ENCODE results near the gene TMEM258.

The TMEM258 gene

DNA sequence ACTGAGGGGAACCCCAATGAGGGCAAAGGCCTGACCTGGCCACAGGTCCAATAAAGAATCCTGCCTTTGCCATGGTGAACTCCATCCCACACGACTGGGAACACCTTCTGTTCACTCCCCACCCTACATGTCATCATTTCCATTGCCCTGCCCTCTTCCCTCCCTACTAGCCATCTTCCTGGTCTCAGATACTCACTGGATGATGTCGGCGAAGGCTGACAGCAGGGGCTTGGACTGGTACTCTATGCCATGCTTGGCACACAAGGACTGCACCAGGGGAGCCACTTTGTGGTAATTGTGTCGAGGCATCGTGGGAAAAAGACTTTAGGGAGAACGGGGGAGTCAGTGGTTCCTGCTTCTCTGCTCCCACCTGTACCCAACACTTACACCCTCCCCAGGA lies 10.2 kb upstream of the TMEM258 start (continued):
- TF ChIP-seq INSM2 (tag by site-specific recombination; IDR thresholded peaks at IDR 0.05) (no peak), ZNF544 (tag by site-specific recombination; IDR thresholded peaks at IDR 0.05) (no peak), PRDM1 (tag by site-specific recombination; IDR thresholded peaks at IDR 0.05) (no peak), ZNF157 (tag by site-specific recombination; IDR thresholded peaks at IDR 0.05) (no peak)

DNA sequence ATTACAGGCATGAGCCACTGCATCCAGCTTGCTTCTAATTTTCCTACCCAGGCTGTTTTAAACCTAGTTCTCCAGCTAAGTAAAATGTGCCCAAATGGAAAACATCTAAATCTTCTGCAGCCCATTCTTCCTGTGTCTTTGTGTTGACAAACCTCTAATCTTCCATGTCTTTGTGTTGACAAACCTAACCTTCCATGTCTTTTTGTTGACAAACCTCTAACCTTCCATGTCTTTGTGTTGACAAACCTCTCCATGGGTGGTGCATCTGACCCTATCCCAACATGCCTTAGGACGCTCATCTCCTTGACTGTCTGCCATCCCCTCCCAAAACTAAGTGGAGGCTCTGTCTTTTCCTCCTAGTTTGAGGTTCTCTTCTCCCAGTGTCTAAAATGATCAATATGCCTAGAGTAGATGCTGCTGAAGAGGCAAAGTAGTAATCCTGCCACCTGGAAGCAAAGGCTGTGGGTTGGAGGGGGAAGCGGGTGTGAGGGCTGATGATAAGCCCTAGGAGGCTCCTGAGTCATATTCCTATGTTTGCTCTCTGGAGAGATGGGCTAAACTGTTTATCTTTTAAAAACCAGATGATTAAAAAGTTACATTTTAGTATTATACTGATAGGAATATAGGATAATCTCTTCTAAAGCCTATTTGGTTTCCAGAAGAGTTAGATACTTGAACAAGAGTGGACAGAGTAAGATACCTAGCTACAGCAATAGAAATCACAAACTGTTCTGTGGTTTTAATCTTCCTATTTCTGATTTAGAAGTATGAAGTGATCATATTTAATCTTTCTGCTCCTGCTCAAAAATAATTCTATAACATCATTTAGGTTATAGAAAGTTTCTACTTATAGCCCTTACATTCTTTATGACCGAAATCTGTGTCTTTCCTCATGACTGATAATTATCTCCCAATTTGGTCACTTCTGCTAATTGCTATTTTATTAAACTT lies 8.2 kb upstream of the TMEM258 start:
- peaks cover 0 to 89% of the 10 kb centered on the region in 2 experiments; a peak in 2 of 3 replicates for H3K36me3 ChIP-seq (ENCODE audit: control insufficient read depth in 2 of 2, insufficient read depth in 1 of 2, low read length in 2 of 2)
- POLR2A ChIA-PET: interaction anchor here (1.4 to 2.7 kb wide), 2 partner anchors 8 to 14 kb away, joined by 5 to 16 read pairs; partner anchors contain the start of genes FEN1 and TMEM258

DNA sequence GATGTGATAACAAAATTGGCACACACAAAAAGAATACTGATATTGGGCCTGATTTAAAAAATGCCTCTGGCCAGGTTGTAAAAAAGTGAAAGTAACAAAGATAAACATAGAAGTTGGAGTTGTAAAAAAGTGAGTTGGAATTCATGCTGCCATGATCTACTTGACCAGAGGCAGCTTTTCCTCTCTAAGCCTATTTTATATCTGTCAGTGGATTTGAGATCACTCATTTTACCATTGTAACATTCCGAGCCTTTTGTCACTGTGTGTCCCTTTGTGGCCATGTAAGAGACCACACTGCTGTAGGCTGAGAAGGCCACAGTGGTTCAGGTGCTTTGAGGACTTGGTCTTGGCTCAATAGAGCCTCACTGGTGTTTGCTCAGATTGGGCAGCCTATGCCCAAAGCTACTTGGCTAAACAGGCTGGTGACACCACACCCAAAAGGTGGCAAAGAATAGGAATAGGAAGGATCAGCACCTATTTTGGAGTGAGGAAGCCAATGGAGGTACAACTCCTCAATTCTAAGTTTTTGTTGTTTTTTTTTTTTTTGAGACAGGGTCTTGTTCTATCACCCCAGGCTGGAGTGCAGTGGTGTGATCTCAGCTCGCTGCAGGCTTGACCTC lies 7.4 kb upstream of the TMEM258 start:
- CTCF ChIA-PET: interaction anchor here (0.7 to 5.1 kb wide), 3 partner anchors 12 to 282 kb away, joined by 5 to 49 read pairs (median 28); no protein-coding TSS in a partner anchor
- Histone ChIP-seq H3K4me1 (ENCODE audit: control insufficient read depth, insufficient read depth, low read length) (0 out of 2 replicates have a peak, but pooled peaks cover 3% of the 10 kb centered on the region), H3K4me3 (ENCODE audit: low read depth, low read length) (no peak overlapping the region), H3K36me3 (ENCODE audit: control insufficient read depth in 2 of 2, insufficient read depth in 1 of 2, low read length in 2 of 2) (peaks cover 0 to 89% of the 10 kb centered on the region in 2 experiments; a peak in 2 of 3 replicates), H3K9me3 (ENCODE audit: control insufficient read depth, insufficient read depth, low read depth, low read length) (no peaks in the 10 kb centered on the region), H3K27ac (ENCODE audit: extremely low read depth, low read depth, low read length) (no peak overlapping the region)
- TF ChIP-seq, protein P1, sequence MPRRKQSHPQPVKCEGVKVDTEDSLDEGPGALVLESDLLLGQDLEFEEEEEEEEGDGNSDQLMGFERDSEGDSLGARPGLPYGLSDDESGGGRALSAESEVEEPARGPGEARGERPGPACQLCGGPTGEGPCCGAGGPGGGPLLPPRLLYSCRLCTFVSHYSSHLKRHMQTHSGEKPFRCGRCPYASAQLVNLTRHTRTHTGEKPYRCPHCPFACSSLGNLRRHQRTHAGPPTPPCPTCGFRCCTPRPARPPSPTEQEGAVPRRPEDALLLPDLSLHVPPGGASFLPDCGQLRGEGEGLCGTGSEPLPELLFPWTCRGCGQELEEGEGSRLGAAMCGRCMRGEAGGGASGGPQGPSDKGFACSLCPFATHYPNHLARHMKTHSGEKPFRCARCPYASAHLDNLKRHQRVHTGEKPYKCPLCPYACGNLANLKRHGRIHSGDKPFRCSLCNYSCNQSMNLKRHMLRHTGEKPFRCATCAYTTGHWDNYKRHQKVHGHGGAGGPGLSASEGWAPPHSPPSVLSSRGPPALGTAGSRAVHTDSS (tag by site-specific recombination; IDR thresholded peaks at IDR 0.05): no peak
- TF ChIP-seq, protein P2, sequence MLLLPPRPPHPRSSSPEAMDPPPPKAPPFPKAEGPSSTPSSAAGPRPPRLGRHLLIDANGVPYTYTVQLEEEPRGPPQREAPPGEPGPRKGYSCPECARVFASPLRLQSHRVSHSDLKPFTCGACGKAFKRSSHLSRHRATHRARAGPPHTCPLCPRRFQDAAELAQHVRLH (tag by site-specific recombination; IDR thresholded peaks at IDR 0.05): no peak
- POLR2A ChIA-PET: interaction anchor here (2.7 kb wide), 1 partner anchor 15 kb away, joined by 16 read pairs; no protein-coding TSS in a partner anchor

More for the DNA sequence above, 8.2 kb upstream of the TMEM258 start:
- TF ChIP-seq ZBTB8A (tag by site-specific recombination; IDR thresholded peaks at IDR 0.05) (no peak), OSR2 (tag by site-specific recombination; IDR thresholded peaks at IDR 0.05) (peak; percentile 24; the same call in 1 of the 2 replicates)
- H3K27ac ChIP-seq (ENCODE audit: extremely low read depth, low read depth, low read length): no peak overlapping the region
- CTCF ChIA-PET: interaction anchor here (0.7 to 1.3 kb wide), 4 partner anchors 8 to 307 kb away, joined by 3 to 9 read pairs (median 4); partner anchors contain the start of gene FEN1
- no peaks in the 10 kb centered on the region for H3K9me3 ChIP-seq (ENCODE audit: control insufficient read depth, insufficient read depth, low read depth, low read length)
- no peak overlapping the region for H3K4me3 ChIP-seq (ENCODE audit: low read depth, low read length)
- 0 out of 2 replicates have a peak, but pooled peaks cover 3% of the 10 kb centered on the region for H3K4me1 ChIP-seq (ENCODE audit: control insufficient read depth, insufficient read depth, low read length)

- Histone ChIP-seq H3K27ac (ENCODE audit: extremely low read depth, low read depth, low read length) (no peak overlapping the region), H3K9me3 (ENCODE audit: control insufficient read depth, insufficient read depth, low read depth, low read length) (no peaks in the 10 kb centered on the region), H3K4me1 (ENCODE audit: control insufficient read depth, insufficient read depth, low read length) (0 out of 2 replicates have a peak, but pooled peaks cover 3% of the 10 kb centered on the region), H3K4me3 (ENCODE audit: low read depth, low read length) (no peak overlapping the region), H3K36me3 (ENCODE audit: control insufficient read depth in 2 of 2, insufficient read depth in 1 of 2, low read length in 2 of 2) (peaks cover 0 to 73% of the 10 kb centered on the region in 2 experiments; a peak in 2 of 3 replicates)
- ChIA-PET POLR2A (interaction anchor here (0.6 to 2.5 kb wide), 11 partner anchors 9 to 284 kb away, joined by 3 to 13 read pairs (median 6); partner anchors contain the start of genes FADS1 and FADS2), CTCF (interaction anchor here (0.5 to 5.1 kb wide), 45 partner anchors 9 to 637 kb away, joined by 3 to 57 read pairs (median 4); partner anchors contain the start of genes FADS1 and FADS2)
- 0 out of 2 replicates have a peak, but pooled peaks have one; percentile 31 for TF ChIP-seq ZNF366 (tag by site-specific recombination; conservative IDR thresholded peaks at IDR 0.05)
- no peak for TF ChIP-seq KLF1 (tag by site-specific recombination; IDR thresholded peaks at IDR 0.05)
- no peak for TF ChIP-seq ZNF202 (tag by site-specific recombination; IDR thresholded peaks at IDR 0.05; ENCODE audit: borderline replicate concordance)
- peak; percentile 47; the same call in 1 of the 2 replicates for TF ChIP-seq PRDM1 (tag by site-specific recombination; IDR thresholded peaks at IDR 0.05)
- TF ChIP-seq SETDB1 (IDR thresholded peaks at IDR 0.05; ENCODE audit: insufficient read length, low read length): no peak
- TF ChIP-seq ZSCAN30 (tag by site-specific recombination; IDR thresholded peaks at IDR 0.05): peak; percentile 39; the same call in 1 of the 2 replicates
- no peak for TF ChIP-seq BCL6B (tag by site-specific recombination; IDR thresholded peaks at IDR 0.05)
- no peak for TF ChIP-seq ZFP37 (tag by site-specific recombination; IDR thresholded peaks at IDR 0.05)
- TF ChIP-seq ZNF555 (tag by site-specific recombination; conservative IDR thresholded peaks at IDR 0.05): no peak
- TF ChIP-seq MEIS1 (CRISPR knock-in tag; IDR thresholded peaks at IDR 0.05; ENCODE audit: borderline replicate concordance): no peak
- TF ChIP-seq ZNF10 (tag by site-specific recombination; IDR thresholded peaks at IDR 0.05): no peak
- TF ChIP-seq, protein P3, sequence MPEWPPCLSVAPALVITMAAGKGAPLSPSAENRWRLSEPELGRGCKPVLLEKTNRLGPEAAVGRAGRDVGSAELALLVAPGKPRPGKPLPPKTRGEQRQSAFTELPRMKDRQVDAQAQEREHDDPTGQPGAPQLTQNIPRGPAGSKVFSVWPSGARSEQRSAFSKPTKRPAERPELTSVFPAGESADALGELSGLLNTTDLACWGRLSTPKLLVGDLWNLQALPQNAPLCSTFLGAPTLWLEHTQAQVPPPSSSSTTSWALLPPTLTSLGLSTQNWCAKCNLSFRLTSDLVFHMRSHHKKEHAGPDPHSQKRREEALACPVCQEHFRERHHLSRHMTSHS (tag by site-specific recombination; IDR thresholded peaks at IDR 0.05): no peak
These were observed 5.0 kb upstream of the TMEM258 start for GRCh38 chr11:61797263-61797944.

All from HEK293 (cell line).